Caco-2 (cell line): ENCODE data around the gene UBN2. TPM values are rescaled to one million over a fixed set of nuclear protein-coding genes. Genes with fewer than 3 reads are reported as not detected.
"Not testable (repeated sequence)": the region's sequence is repeated elsewhere in the genome, so short reads cannot be mapped to it uniquely, and the experiment has no call there.

ENCODE experiments used
- BruUV-seq: library from RNA; stranded (reverse); fragments of 400-500 nt; replicated peaks from 2 replicates; lab custom pipeline; 2021; lab: Mats Ljungman, UMichigan
- CTCF ChIA-PET: fragments of 300-600 bp; sonication (Branson Sonifier 250); formaldehyde crosslinking; loops from one replicate; lab custom pipeline; 2022; ENCODE audit warnings: antibody characterized with exemption; lab: Charles Lee
- POLR2A ChIA-PET: fragments of 300-600 bp; sonication (Branson Sonifier 250); formaldehyde crosslinking; loops from one replicate; lab custom pipeline; 2022; ENCODE audit warnings: antibody characterized with exemption; lab: Charles Lee
- DNase-seq, 2 experiments: peaks; one replicate each; pipeline versions ENCODE4 v3.0.0 to v3.0.0-alpha.2; 2020 to 2022
- H3K27me3 ChIP-seq: replicated peaks from 2 replicates; pipeline ENCODE4 v1.6.0; 2011; ENCODE audit warnings: low read length; ENCODE audit not compliant: control insufficient read depth, insufficient read depth
- H3K36me3 ChIP-seq: 2 replicates; pipeline ENCODE4 v1.5.1; 2011; ENCODE audit warnings: low read length; ENCODE audit not compliant: control insufficient read depth, insufficient read depth
- H3K4me1 ChIP-seq: fragments of 250-450 bp; sonication (Bioruptor Pico); 2 replicates; pipeline ENCODE4 v1.5.1; 2020; ENCODE audit warnings: mild to moderate bottlenecking
- H3K4me3 ChIP-seq: 2 replicates; pipeline ENCODE4 v1.5.1; 2011; ENCODE audit warnings: low read depth, mild to moderate bottlenecking, control low read depth, low read length
- H3K9me3 ChIP-seq: fragments of 250-450 bp; sonication (Bioruptor Pico); 2 replicates; pipeline ENCODE4 v1.5.1; 2020; ENCODE audit warnings: mild to moderate bottlenecking, moderate library complexity
- H3K27ac Mint-ChIP-seq: one replicate; pipeline ENCODE4 v1.8.0; 2022; ENCODE audit warnings: mixed read lengths; ENCODE audit not compliant: unreplicated experiment
- H3K27me3 Mint-ChIP-seq: one replicate; pipeline ENCODE4 v1.8.0; 2022; ENCODE audit warnings: mixed read lengths; ENCODE audit not compliant: insufficient read depth, unreplicated experiment
- H3K36me3 Mint-ChIP-seq: one replicate; pipeline ENCODE4 v1.8.0; 2022; ENCODE audit warnings: mild to moderate bottlenecking, mixed read lengths; ENCODE audit not compliant: insufficient read depth, unreplicated experiment
- H3K4me1 Mint-ChIP-seq: one replicate; pipeline ENCODE4 v1.8.0; 2022; ENCODE audit warnings: low read depth, mixed read lengths; ENCODE audit not compliant: unreplicated experiment
- H3K4me3 Mint-ChIP-seq: one replicate; pipeline ENCODE4 v1.8.0; 2022; ENCODE audit warnings: mild to moderate bottlenecking, moderate library complexity, mixed read lengths; ENCODE audit not compliant: unreplicated experiment
- H3K9me3 Mint-ChIP-seq: one replicate; pipeline ENCODE4 v1.8.0; 2022; ENCODE audit warnings: mixed read lengths; ENCODE audit not compliant: unreplicated experiment
- intact Hi-C: fragments of 100-400 bp; cut with micrococcal nuclease; formaldehyde crosslinking; loops from one replicate; pipeline ENCODE4 v1.10.0; 2022; ENCODE audit not compliant: unreplicated experiment
- total RNA-seq: library from RNA; stranded (reverse); gene quantifications from 2 replicates; pipeline ENCODE4 v1.2.3, GENCODE V29; 2022
- TF ChIP-seq, protein P1 (sequence below), 2 experiments: fragments of 200-600 bp in 1 of 2; IDR thresholded peaks; 1 replicate in 1 of 2; 2 replicates in 1 of 2; pipeline versions ENCODE4 v1.5.1 to v1.8.0; 2011 to 2022; ENCODE audit warnings: antibody characterized with exemption in 1 of 2, control low read depth in 1 of 2, inconsistent platforms in 1 of 2, low read depth in 1 of 2, low read length in 1 of 2, mild to moderate bottlenecking in 1 of 2, moderate library complexity in 1 of 2; ENCODE audit not compliant: insufficient read depth in 1 of 2, severe bottlenecking in 1 of 2, unreplicated experiment in 1 of 2

UBN2 gene
- total RNA-seq, 1 experiment from 2014 or later = 21.3 TPM

DNA sequence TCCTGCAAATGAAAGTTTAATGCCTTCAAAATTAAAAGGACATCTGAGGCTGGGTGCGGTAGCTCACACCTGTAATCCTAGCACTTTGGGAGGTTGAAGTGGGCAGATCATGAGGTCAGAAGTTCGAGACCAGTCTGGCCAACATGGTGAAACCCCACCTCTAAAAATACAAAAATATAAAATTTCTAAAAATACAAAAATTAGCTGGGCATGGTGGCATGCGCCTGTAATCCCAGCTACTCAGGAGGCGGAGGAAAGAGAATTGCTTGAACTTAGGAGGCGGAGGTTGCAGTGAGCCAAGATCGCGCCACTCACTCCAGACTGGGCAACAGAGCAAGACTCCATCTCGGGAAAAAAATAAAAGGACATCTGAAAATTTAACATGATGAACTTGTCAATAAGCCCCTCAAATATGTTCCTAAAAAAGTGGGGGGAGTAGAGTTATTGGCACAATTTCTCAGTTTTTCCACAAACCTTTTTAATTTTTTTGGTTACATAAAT lies 4.0 kb upstream of the UBN2 start:
- H3K4me1 Mint-ChIP-seq, H3K4me3 ChIP-seq, BruUV-seq, intact Hi-C loops, H3K36me3 ChIP-seq, H3K9me3 Mint-ChIP-seq, H3K27me3 Mint-ChIP-seq, H3K36me3 Mint-ChIP-seq, DNase-seq, H3K27ac Mint-ChIP-seq, H3K4me3 Mint-ChIP-seq, H3K4me1 ChIP-seq, H3K27me3 ChIP-seq, CTCF ChIA-PET, POLR2A ChIA-PET, H3K9me3 ChIP-seq: not testable (repeated sequence)

DNA sequence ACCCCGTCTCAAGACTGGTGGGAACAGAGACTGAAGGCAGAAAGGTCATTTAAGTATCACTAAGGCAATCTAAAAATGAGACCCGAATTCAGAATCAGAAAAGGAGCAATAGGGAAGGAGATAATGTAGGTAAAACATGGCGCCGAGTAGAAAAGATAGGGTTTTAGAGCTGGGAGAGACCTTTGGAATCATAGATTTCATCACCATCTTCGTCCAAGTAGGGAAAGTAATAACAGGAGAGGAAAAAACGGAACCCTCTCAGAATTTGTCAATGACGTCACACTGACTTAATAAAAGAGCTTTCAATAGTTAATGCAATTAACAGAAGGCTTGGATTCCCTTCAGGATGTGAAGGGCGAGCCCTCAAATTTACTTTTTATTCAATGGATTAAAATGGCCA lies 1.0 kb upstream of the UBN2 start:
- H3K4me3 ChIP-seq = peak overlapping the region; percentile 100
- H3K27me3 ChIP-seq = no peaks in the 10 kb centered on the region
- peak overlapping the region; percentile 87 for H3K4me3 Mint-ChIP-seq
- no peaks in the 10 kb centered on the region for H3K27me3 Mint-ChIP-seq
- no peaks in the 10 kb centered on the region for H3K36me3 ChIP-seq
- TF ChIP-seq, protein P1, sequence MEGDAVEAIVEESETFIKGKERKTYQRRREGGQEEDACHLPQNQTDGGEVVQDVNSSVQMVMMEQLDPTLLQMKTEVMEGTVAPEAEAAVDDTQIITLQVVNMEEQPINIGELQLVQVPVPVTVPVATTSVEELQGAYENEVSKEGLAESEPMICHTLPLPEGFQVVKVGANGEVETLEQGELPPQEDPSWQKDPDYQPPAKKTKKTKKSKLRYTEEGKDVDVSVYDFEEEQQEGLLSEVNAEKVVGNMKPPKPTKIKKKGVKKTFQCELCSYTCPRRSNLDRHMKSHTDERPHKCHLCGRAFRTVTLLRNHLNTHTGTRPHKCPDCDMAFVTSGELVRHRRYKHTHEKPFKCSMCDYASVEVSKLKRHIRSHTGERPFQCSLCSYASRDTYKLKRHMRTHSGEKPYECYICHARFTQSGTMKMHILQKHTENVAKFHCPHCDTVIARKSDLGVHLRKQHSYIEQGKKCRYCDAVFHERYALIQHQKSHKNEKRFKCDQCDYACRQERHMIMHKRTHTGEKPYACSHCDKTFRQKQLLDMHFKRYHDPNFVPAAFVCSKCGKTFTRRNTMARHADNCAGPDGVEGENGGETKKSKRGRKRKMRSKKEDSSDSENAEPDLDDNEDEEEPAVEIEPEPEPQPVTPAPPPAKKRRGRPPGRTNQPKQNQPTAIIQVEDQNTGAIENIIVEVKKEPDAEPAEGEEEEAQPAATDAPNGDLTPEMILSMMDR (IDR thresholded peaks at IDR 0.05; ENCODE audit: insufficient read depth in 1 of 2, low read depth in 1 of 2, low read length in 1 of 2, severe bottlenecking in 1 of 2, unreplicated experiment in 1 of 2) = no peak
- peaks cover 6% of the 10 kb centered on the region; the same call in 1 of the 2 replicates for H3K4me1 ChIP-seq
- peaks cover 7% of the 10 kb centered on the region for H3K36me3 Mint-ChIP-seq
- intact Hi-C loops = loop anchor here (2.0 to 5.0 kb wide), 2 partner anchors 67 to 97 kb away; a partner anchor contains a TSS
- H3K9me3 ChIP-seq = no peaks in the 10 kb centered on the region
- peak overlapping the region; percentile 89 for H3K27ac Mint-ChIP-seq
- peaks cover 8% of the 10 kb centered on the region for H3K4me1 Mint-ChIP-seq
- BruUV-seq = no TSS peak
- DNase-seq = no peak
- H3K9me3 Mint-ChIP-seq = no peaks in the 10 kb centered on the region
- POLR2A ChIA-PET = interaction anchor here (0.6 kb wide), 1 partner anchor 130 kb away, joined by 6 read pairs; the partner anchor contains the start of gene LUC7L2
- CTCF ChIA-PET = no interaction called here

DNA sequence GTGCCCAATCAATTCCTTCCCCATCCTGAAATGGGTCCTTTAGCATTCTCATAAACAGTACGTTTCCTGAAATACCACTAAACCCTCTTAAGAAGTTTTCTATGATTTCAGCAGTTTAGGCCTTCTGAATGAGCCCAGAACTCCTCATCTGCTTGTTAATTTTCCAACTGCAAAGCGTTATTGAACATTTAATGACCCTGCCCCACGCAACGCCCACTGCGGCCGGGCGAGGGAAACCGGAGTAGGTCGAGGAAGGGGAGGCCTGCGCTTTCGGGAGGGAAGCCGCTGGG lies 608 bp upstream of the UBN2 start:
- DNase-seq = no peak
- Mint-ChIP-seq H3K27me3 (no peaks in the 10 kb centered on the region), H3K4me1 (peaks cover 8% of the 10 kb centered on the region), H3K27ac (peak overlapping the region; percentile 89), H3K4me3 (peak overlapping the region; percentile 87), H3K9me3 (no peaks in the 10 kb centered on the region), H3K36me3 (peaks cover 7% of the 10 kb centered on the region)
- H3K27me3 ChIP-seq = no peaks in the 10 kb centered on the region
- BruUV-seq = TSS peak; percentile 53
- no peaks in the 10 kb centered on the region for H3K9me3 ChIP-seq
- POLR2A ChIA-PET = interaction anchor here (0.6 to 0.7 kb wide), 2 partner anchors 129 to 797 kb away, joined by 3 to 6 read pairs; partner anchors contain the start of gene LUC7L2
- TF ChIP-seq, protein P1 (IDR thresholded peaks at IDR 0.05; ENCODE audit: insufficient read depth in 1 of 2, low read depth in 1 of 2, low read length in 1 of 2, severe bottlenecking in 1 of 2, unreplicated experiment in 1 of 2) = no peak
- CTCF ChIA-PET = interaction anchor here (1.6 kb wide), 1 partner anchor 110 kb away, joined by 5 read pairs; no protein-coding TSS in a partner anchor
- intact Hi-C loops = loop anchor here (2.0 to 5.0 kb wide), 2 partner anchors 67 to 98 kb away; a partner anchor contains a TSS
- peaks cover 6% of the 10 kb centered on the region; the same call in 1 of the 2 replicates for H3K4me1 ChIP-seq
- no peaks in the 10 kb centered on the region for H3K36me3 ChIP-seq
- peak overlapping the region; percentile 100 for H3K4me3 ChIP-seq
